ENCODE data around the gene RNF111. TPM values are rescaled to one million over a fixed set of nuclear protein-coding genes. Genes with fewer than 3 reads are reported as not detected.

RNF111 gene
- total and polyA plus RNA-seq, 2 experiments from 2014 or later = 14.4 to 24.5 TPM

DNA sequence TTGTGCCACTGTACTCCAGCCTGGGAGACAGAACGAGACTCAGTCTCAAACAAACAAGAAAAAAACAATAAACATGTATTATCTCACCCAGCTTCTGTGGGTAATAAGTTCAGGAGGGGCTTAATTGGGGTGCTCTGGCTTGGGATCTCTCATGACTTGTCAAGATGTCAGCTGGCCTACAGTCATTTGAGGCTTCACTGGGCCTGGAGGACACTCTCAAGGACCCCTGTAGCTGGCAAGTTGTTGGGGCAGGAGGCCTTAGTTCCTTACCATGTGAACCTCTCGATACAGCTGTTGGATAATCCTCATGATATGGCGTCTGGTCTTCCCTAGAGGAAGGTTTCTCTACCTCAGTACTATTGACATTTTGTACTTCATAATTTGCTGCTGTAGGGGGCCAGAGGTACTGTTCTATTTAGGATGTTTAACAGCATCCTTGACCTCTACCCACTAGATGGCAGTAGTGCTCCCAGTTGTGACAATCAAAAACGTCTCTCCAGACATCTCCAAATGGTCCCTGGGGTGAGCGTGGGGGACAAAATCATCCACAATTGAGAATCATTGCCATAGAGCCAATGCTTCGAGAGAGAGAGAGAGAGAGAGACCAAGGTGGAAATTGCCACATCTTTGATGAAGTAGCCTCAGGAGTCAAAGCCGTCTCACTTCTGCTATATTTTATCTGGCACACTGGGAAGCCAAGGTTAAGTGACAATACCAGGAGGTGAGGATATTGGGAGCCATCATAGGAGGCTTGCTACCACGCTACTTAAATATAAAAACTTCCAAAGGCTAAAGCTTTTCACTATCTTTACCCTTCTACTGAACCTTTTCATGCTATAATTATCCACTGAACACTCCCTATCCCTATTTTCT, 30.1 kb upstream of the RNF111 start:
- H3K79me2 ChIP-seq (replicated peaks; ENCODE audit: insufficient read depth) = no peaks in the 10 kb centered on the region
- H3K36me3 Mint-ChIP-seq (ENCODE audit: low read depth) = no peaks in the 10 kb centered on the region
- H3K9me3 Mint-ChIP-seq = no peaks in the 10 kb centered on the region
- ATAC-seq (peak; percentile 97), DNase-seq (ENCODE audit: low spot score) (peak; percentile 96)
- no peak overlapping the region for H3K4me2 ChIP-seq
- H3K27ac Mint-ChIP-seq = no peak overlapping the region
- H3F3A ChIP-seq (replicated peaks; ENCODE audit: low read depth) = no peaks in the 10 kb centered on the region
- H2AFZ ChIP-seq = no peak overlapping the region; the same call in 1 of the 2 replicates
- H3K4me1 Mint-ChIP-seq = peaks cover 7% of the 10 kb centered on the region; the same call in 2 of the 3 replicates
- no peaks in the 10 kb centered on the region; the same call in 1 of the 2 replicates for H3K4me1 ChIP-seq (ENCODE audit: insufficient read depth)
- no peaks in the 10 kb centered on the region for H3K27me3 ChIP-seq (ENCODE audit: insufficient read depth)
- H3K4me3 ChIP-seq = no peak overlapping the region
- no peaks in the 10 kb centered on the region for H4K20me1 ChIP-seq (replicated peaks; ENCODE audit: insufficient read depth)
- peaks cover 4% of the 10 kb centered on the region for H3K27me3 Mint-ChIP-seq (ENCODE audit: insufficient read depth, low read depth, poor library complexity)
- TF ChIP-seq ZNF331 (CRISPR knock-in tag; IDR thresholded peaks at IDR 0.05; ENCODE audit: low read depth) = no peak
- TF ChIP-seq POLR2AphosphoS5 (IDR thresholded peaks at IDR 0.05; ENCODE audit: low read depth) = no peak
- TF ChIP-seq, protein P1, sequence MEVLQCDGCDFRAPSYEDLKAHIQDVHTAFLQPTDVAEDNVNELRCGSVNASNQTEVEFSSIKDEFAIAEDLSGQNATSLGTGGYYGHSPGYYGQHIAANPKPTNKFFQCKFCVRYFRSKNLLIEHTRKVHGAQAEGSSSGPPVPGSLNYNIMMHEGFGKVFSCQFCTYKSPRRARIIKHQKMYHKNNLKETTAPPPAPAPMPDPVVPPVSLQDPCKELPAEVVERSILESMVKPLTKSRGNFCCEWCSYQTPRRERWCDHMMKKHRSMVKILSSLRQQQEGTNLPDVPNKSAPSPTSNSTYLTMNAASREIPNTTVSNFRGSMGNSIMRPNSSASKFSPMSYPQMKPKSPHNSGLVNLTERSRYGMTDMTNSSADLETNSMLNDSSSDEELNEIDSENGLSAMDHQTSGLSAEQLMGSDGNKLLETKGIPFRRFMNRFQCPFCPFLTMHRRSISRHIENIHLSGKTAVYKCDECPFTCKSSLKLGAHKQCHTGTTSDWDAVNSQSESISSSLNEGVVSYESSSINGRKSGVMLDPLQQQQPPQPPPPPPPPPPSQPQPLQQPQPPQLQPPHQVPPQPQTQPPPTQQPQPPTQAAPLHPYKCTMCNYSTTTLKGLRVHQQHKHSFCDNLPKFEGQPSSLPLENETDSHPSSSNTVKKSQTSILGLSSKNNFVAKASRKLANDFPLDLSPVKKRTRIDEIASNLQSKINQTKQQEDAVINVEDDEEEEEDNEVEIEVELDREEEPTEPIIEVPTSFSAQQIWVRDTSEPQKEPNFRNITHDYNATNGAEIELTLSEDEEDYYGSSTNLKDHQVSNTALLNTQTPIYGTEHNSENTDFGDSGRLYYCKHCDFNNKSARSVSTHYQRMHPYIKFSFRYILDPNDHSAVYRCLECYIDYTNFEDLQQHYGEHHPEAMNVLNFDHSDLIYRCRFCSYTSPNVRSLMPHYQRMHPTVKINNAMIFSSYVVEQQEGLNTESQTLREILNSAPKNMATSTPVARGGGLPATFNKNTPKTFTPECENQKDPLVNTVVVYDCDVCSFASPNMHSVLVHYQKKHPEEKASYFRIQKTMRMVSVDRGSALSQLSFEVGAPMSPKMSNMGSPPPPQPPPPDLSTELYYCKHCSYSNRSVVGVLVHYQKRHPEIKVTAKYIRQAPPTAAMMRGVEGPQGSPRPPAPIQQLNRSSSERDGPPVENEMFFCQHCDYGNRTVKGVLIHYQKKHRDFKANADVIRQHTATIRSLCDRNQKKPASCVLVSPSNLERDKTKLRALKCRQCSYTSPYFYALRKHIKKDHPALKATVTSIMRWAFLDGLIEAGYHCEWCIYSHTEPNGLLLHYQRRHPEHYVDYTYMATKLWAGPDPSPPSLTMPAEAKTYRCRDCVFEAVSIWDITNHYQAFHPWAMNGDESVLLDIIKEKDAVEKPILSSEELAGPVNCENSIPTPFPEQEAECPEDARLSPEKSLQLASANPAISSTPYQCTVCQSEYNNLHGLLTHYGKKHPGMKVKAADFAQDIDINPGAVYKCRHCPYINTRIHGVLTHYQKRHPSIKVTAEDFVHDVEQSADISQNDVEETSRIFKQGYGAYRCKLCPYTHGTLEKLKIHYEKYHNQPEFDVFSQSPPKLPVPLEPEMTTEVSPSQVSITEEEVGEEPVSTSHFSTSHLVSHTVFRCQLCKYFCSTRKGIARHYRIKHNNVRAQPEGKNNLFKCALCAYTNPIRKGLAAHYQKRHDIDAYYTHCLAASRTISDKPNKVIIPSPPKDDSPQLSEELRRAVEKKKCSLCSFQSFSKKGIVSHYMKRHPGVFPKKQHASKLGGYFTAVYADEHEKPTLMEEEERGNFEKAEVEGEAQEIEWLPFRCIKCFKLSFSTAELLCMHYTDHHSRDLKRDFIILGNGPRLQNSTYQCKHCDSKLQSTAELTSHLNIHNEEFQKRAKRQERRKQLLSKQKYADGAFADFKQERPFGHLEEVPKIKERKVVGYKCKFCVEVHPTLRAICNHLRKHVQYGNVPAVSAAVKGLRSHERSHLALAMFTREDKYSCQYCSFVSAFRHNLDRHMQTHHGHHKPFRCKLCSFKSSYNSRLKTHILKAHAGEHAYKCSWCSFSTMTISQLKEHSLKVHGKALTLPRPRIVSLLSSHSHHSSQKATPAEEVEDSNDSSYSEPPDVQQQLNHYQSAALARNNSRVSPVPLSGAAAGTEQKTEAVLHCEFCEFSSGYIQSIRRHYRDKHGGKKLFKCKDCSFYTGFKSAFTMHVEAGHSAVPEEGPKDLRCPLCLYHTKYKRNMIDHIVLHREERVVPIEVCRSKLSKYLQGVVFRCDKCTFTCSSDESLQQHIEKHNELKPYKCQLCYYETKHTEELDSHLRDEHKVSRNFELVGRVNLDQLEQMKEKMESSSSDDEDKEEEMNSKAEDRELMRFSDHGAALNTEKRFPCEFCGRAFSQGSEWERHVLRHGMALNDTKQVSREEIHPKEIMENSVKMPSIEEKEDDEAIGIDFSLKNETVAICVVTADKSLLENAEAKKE (CRISPR knock-in tag; IDR thresholded peaks at IDR 0.05) = no peak
- no peak for TF ChIP-seq JUNB (IDR thresholded peaks at IDR 0.05; ENCODE audit: unreplicated experiment)
- 0 out of 2 replicates have a peak, but pooled peaks have one; percentile 5 for TF ChIP-seq CREB1 (CRISPR knock-in tag; IDR thresholded peaks at IDR 0.05; ENCODE audit: low read depth)
- TF ChIP-seq, protein P2, sequence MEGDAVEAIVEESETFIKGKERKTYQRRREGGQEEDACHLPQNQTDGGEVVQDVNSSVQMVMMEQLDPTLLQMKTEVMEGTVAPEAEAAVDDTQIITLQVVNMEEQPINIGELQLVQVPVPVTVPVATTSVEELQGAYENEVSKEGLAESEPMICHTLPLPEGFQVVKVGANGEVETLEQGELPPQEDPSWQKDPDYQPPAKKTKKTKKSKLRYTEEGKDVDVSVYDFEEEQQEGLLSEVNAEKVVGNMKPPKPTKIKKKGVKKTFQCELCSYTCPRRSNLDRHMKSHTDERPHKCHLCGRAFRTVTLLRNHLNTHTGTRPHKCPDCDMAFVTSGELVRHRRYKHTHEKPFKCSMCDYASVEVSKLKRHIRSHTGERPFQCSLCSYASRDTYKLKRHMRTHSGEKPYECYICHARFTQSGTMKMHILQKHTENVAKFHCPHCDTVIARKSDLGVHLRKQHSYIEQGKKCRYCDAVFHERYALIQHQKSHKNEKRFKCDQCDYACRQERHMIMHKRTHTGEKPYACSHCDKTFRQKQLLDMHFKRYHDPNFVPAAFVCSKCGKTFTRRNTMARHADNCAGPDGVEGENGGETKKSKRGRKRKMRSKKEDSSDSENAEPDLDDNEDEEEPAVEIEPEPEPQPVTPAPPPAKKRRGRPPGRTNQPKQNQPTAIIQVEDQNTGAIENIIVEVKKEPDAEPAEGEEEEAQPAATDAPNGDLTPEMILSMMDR (conservative IDR thresholded peaks at IDR 0.05; ENCODE audit: low read depth in 2 of 2) = peak; percentile 88 to 90
- TF ChIP-seq STAT1 (IDR thresholded peaks at IDR 0.05; ENCODE audit: unreplicated experiment) = no peak
- TF ChIP-seq, protein P3, sequence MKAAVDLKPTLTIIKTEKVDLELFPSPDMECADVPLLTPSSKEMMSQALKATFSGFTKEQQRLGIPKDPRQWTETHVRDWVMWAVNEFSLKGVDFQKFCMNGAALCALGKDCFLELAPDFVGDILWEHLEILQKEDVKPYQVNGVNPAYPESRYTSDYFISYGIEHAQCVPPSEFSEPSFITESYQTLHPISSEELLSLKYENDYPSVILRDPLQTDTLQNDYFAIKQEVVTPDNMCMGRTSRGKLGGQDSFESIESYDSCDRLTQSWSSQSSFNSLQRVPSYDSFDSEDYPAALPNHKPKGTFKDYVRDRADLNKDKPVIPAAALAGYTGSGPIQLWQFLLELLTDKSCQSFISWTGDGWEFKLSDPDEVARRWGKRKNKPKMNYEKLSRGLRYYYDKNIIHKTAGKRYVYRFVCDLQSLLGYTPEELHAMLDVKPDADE (IDR thresholded peaks at IDR 0.05) = no peak
- TF ChIP-seq ZNF114 (CRISPR knock-in tag; IDR thresholded peaks at IDR 0.05) = no peak
- TF ChIP-seq NANOG (IDR thresholded peaks at IDR 0.05; ENCODE audit: borderline replicate concordance) = 0 out of 2 replicates have a peak, but pooled peaks have one; percentile 7
- TF ChIP-seq EZH2 (IDR thresholded peaks at IDR 0.05; ENCODE audit: low read depth, unreplicated experiment) = no peak
- no peaks in the 10 kb centered on the region for H3K9me2 ChIP-seq (ENCODE audit: insufficient read depth)
- H3K36me3 ChIP-seq (ENCODE audit: insufficient read depth) = no peaks in the 10 kb centered on the region
- H3K4me3 Mint-ChIP-seq = no peak overlapping the region
- no peak overlapping the region for H3K27ac ChIP-seq (ENCODE audit: low read depth)

All from GM23338 (cell line).